Measurements from ENCODE around the gene MYO1D. TPM values are rescaled to one million over a fixed set of nuclear protein-coding genes. Genes with fewer than 3 reads are reported as not detected.

MYO1D gene
- total RNA-seq, 1 donor from 2014 or later = 18.0 TPM

GRCh38 chr17:32882029-32882428 lies 5.1 kb upstream of the MYO1D start:
- FAIRE-seq = no peak
- Mint-ChIP-seq H3K27ac (ENCODE audit: unreplicated experiment) (no peak overlapping the region), H3K27me3 (ENCODE audit: low read depth, unreplicated experiment) (peaks cover 7% of the 10 kb centered on the region)

GRCh38 chr17:32880671-32881453 lies 3.9 kb upstream of the MYO1D start:
- Histone ChIP-seq H3K36me3 (ENCODE audit: insufficient read depth, low read length) (no peaks in the 10 kb centered on the region), H4K20me1 (ENCODE audit: insufficient read depth, low read length) (no peaks in the 10 kb centered on the region), H3K4me1 (ENCODE audit: insufficient read depth, low read length) (peaks cover 9% of the 10 kb centered on the region), H3K79me2 (ENCODE audit: insufficient read depth, low read length) (no peaks in the 10 kb centered on the region), H3K4me2 (ENCODE audit: low read length) (no peak overlapping the region), H3K27me3 (ENCODE audit: insufficient read depth, low read length) (peaks cover 7% of the 10 kb centered on the region), H3K27ac (ENCODE audit: low read depth, low read length) (no peak overlapping the region), H3K9me3 (ENCODE audit: insufficient read depth, low read depth, low read length) (no peaks in the 10 kb centered on the region), H3K4me3 (ENCODE audit: insufficient read depth, low read depth, low read length) (no peak overlapping the region), H2AFZ (ENCODE audit: low read depth, low read length) (no peak overlapping the region), H3K9ac (ENCODE audit: low read length) (no peak overlapping the region)
- Mint-ChIP-seq H3K36me3 (ENCODE audit: low read depth, unreplicated experiment) (no peaks in the 10 kb centered on the region), H3K27ac (ENCODE audit: unreplicated experiment) (no peak overlapping the region), H3K9me3 (ENCODE audit: unreplicated experiment) (no peaks in the 10 kb centered on the region), H3K27me3 (ENCODE audit: low read depth, unreplicated experiment) (peaks cover 7% of the 10 kb centered on the region), H3K4me1 (ENCODE audit: low read depth, unreplicated experiment) (peaks cover 7% of the 10 kb centered on the region), H3K4me3 (ENCODE audit: unreplicated experiment) (no peak overlapping the region)
- TF ChIP-seq CTCF (IDR thresholded peaks at IDR 0.05; ENCODE audit: insufficient read depth, low read depth, low read length) (no peak), EZH2 (IDR thresholded peaks at IDR 0.05; ENCODE audit: insufficient read depth, low read length) (no peak)
- no peak for DNase-seq (ENCODE audit: low read depth)
- no peak for FAIRE-seq

More at GRCh38 chr17:32882029-32882428, 5.1 kb upstream of the MYO1D start:
- Histone ChIP-seq H3K27me3 (ENCODE audit: insufficient read depth, low read length) (peaks cover 4% of the 10 kb centered on the region), H3K79me2 (ENCODE audit: insufficient read depth, low read length) (no peaks in the 10 kb centered on the region), H3K4me2 (ENCODE audit: low read length) (no peak overlapping the region), H2AFZ (ENCODE audit: low read depth, low read length) (no peak overlapping the region), H3K27ac (ENCODE audit: low read depth, low read length) (no peak overlapping the region), H3K9ac (ENCODE audit: low read length) (no peak overlapping the region), H3K4me3 (ENCODE audit: insufficient read depth, low read depth, low read length) (no peak overlapping the region), H4K20me1 (ENCODE audit: insufficient read depth, low read length) (no peaks in the 10 kb centered on the region), H3K36me3 (ENCODE audit: insufficient read depth, low read length) (no peaks in the 10 kb centered on the region), H3K9me3 (ENCODE audit: insufficient read depth, low read depth, low read length) (no peaks in the 10 kb centered on the region), H3K4me1 (ENCODE audit: insufficient read depth, low read length) (peaks cover 3% of the 10 kb centered on the region)
- H3K9me3 Mint-ChIP-seq (ENCODE audit: unreplicated experiment) = no peaks in the 10 kb centered on the region
- H3K4me3 Mint-ChIP-seq (ENCODE audit: unreplicated experiment) = peak overlapping the region; percentile 15
- DNase-seq (ENCODE audit: low read depth) = no peak
- peaks cover 7% of the 10 kb centered on the region for H3K4me1 Mint-ChIP-seq (ENCODE audit: low read depth, unreplicated experiment)
- H3K36me3 Mint-ChIP-seq (ENCODE audit: low read depth, unreplicated experiment) = no peaks in the 10 kb centered on the region
- TF ChIP-seq CTCF (IDR thresholded peaks at IDR 0.05; ENCODE audit: insufficient read depth, low read depth, low read length) (no peak), EZH2 (IDR thresholded peaks at IDR 0.05; ENCODE audit: insufficient read depth, low read length) (no peak)

- H3K4me1 Mint-ChIP-seq (ENCODE audit: low read depth, unreplicated experiment) = peaks cover 7% of the 10 kb centered on the region
- no peak for TF ChIP-seq EZH2 (IDR thresholded peaks at IDR 0.05; ENCODE audit: insufficient read depth, low read length)
- no peak for TF ChIP-seq CTCF (IDR thresholded peaks at IDR 0.05; ENCODE audit: insufficient read depth, low read depth, low read length)
Observed at GRCh38 chr17:32879134-32879533, 2.2 kb upstream of the MYO1D start.

More at GRCh38 chr17:32879134-32879533, 2.2 kb upstream of the MYO1D start:
- H3K27me3 Mint-ChIP-seq (ENCODE audit: low read depth, unreplicated experiment) = peaks cover 2% of the 10 kb centered on the region
- FAIRE-seq = no peak
- Histone ChIP-seq H2AFZ (ENCODE audit: low read depth, low read length) (no peak overlapping the region), H3K9me3 (ENCODE audit: insufficient read depth, low read depth, low read length) (no peaks in the 10 kb centered on the region), H3K4me2 (ENCODE audit: low read length) (no peak overlapping the region), H3K9ac (ENCODE audit: low read length) (no peak overlapping the region), H3K4me3 (ENCODE audit: insufficient read depth, low read depth, low read length) (no peak overlapping the region), H4K20me1 (ENCODE audit: insufficient read depth, low read length) (no peaks in the 10 kb centered on the region), H3K27ac (ENCODE audit: low read depth, low read length) (no peak overlapping the region), H3K4me1 (ENCODE audit: insufficient read depth, low read length) (peaks cover 10% of the 10 kb centered on the region), H3K79me2 (ENCODE audit: insufficient read depth, low read length) (no peaks in the 10 kb centered on the region), H3K36me3 (ENCODE audit: insufficient read depth, low read length) (no peaks in the 10 kb centered on the region), H3K27me3 (ENCODE audit: insufficient read depth, low read length) (peaks cover 10% of the 10 kb centered on the region)
- H3K36me3 Mint-ChIP-seq (ENCODE audit: low read depth, unreplicated experiment) = no peaks in the 10 kb centered on the region
- no peaks in the 10 kb centered on the region for H3K9me3 Mint-ChIP-seq (ENCODE audit: unreplicated experiment)
- no peak for DNase-seq (ENCODE audit: low read depth)
- H3K27ac Mint-ChIP-seq (ENCODE audit: unreplicated experiment) = no peak overlapping the region
- no peak overlapping the region for H3K4me3 Mint-ChIP-seq (ENCODE audit: unreplicated experiment)
